A549 (cell line): ENCODE measurements around the gene EZH1. TPM values are rescaled to one million over a fixed set of nuclear protein-coding genes. Genes with fewer than 3 reads are reported as not detected.

Experiments used
- ATAC-seq, 2 experiments: fragments of 200-7000 bp in 1 of 2; fragments of >200 bp in 1 of 2; cut with Nextera tagmentation in 1 of 2; cut with Tn5 transposase in 1 of 2; 3 replicates each; pipeline versions ENCODE4 v1.8.0 to v1.9.1; 2018 to 2020; ENCODE audit warnings: mild to moderate bottlenecking in 1 of 2, moderate library complexity in 1 of 2
- CTCF ChIA-PET: fragments of 300-600 bp; sonication (Branson Sonifier 250); formaldehyde crosslinking; extraction: SDS; loops from one replicate; lab custom pipeline; 2021; ENCODE audit warnings: antibody characterized with exemption, inconsistent platforms; lab: Yijun Ruan, JAX
- POLR2A ChIA-PET: fragments of 350-600 bp; formaldehyde crosslinking; extraction: SDS; loops from one replicate; lab custom pipeline; 2021; ENCODE audit warnings: antibody characterized with exemption, inconsistent platforms; lab: Yijun Ruan, JAX
- DNase-seq, 2 experiments: peaks; one replicate each; pipeline versions ENCODE4 v3.0.0 to v3.0.0-alpha.2; 2011 to 2016; ENCODE audit warnings: low read depth in 1 of 2, low spot score in 1 of 2
- FAIRE-seq: peaks from 2 replicates; lab custom pipeline; 2011; peaks lifted over from hg19 to GRCh38; lab: Jason Lieb, UNC
- H3K27ac ChIP-seq, 2 experiments: fragments of >200 bp; sonication (Bioruptor Twin); formaldehyde crosslinking; 3 replicates each; pipeline ENCODE4 v1.5.1; 2016 to 2017
- H3K4me1 ChIP-seq: fragments of >200 bp; sonication (Bioruptor Twin); formaldehyde crosslinking; 3 replicates; pipeline ENCODE4 v1.6.1; 2016
- H3K4me2 ChIP-seq: fragments of >200 bp; sonication (Bioruptor Twin); formaldehyde crosslinking; 3 replicates; pipeline ENCODE4 v1.6.1; 2016
- H3K4me3 ChIP-seq: fragments of >200 bp; sonication (Bioruptor Twin); formaldehyde crosslinking; 3 replicates; pipeline ENCODE4 v1.5.1; 2016
- H3K9me3 ChIP-seq: fragments of >200 bp; sonication (Bioruptor Twin); formaldehyde crosslinking; 3 replicates; pipeline ENCODE4 v1.6.1; 2016
- BHLHE40 ChIP-seq: IDR thresholded peaks from 2 replicates; pipeline ENCODE4 v1.6.1; 2012; ENCODE audit warnings: low read depth, low read length, inconsistent platforms
- EHF ChIP-seq: fragments of 250-450 bp; sonication (Bioruptor Pico); IDR thresholded peaks from 2 replicates; pipeline ENCODE4 v1.5.0; 2020; ENCODE audit warnings: mild to moderate bottlenecking
- EHMT2 ChIP-seq: fragments of 200-600 bp; sonication (generic); IDR thresholded peaks from 2 replicates; pipeline ENCODE4 v1.6.1; 2016; ENCODE audit warnings: antibody characterized with exemption, low read depth, mild to moderate bottlenecking, moderate library complexity
- ELK1 ChIP-seq: fragments of 150-350 bp; IDR thresholded peaks from 2 replicates; pipeline ENCODE4 v1.6.1; 2014; ENCODE audit warnings: low read depth, mild to moderate bottlenecking, low read length
- EP300 ChIP-seq, 2 experiments: fragments of >200 bp; sonication (Bioruptor Twin); formaldehyde crosslinking; IDR thresholded peaks; 2 replicates in 1 of 2; 3 replicates in 1 of 2; pipeline ENCODE4 v1.6.1; 2016 to 2017
- FOSL2 ChIP-seq, 2 experiments: fragments of 450-650 bp in 1 of 2; fragments of >200 bp in 1 of 2; sonication (Bioruptor Twin) in 1 of 2; formaldehyde crosslinking; IDR thresholded peaks; 2 replicates each; pipeline versions ENCODE4 v1.5.0 to v1.6.1; 2016 to 2020; ENCODE audit warnings: mild to moderate bottlenecking in 1 of 2, moderate library complexity in 1 of 2
- HDAC2 ChIP-seq: fragments of 200-600 bp; sonication (generic); IDR thresholded peaks from 2 replicates; pipeline ENCODE4 v1.6.1; 2016
- HES2 ChIP-seq: fragments of >200 bp; sonication (Bioruptor Twin); formaldehyde crosslinking; IDR thresholded peaks from 2 replicates; pipeline ENCODE4 v1.6.1; 2016
- KDM1A ChIP-seq: fragments of 200-600 bp; sonication (generic); IDR thresholded peaks from 2 replicates; pipeline ENCODE4 v1.6.1; 2016; ENCODE audit warnings: low read depth, mild to moderate bottlenecking
- NPAS2 ChIP-seq: fragments of 250-450 bp; sonication (Bioruptor Pico); IDR thresholded peaks from 2 replicates; pipeline ENCODE4 v1.8.0; 2022; ENCODE audit warnings: mild to moderate bottlenecking, moderate library complexity, borderline replicate concordance
- PBX3 ChIP-seq: IDR thresholded peaks from 2 replicates; pipeline ENCODE4 v1.6.1; 2012
- POLR2A ChIP-seq: IDR thresholded peaks from 2 replicates; pipeline ENCODE4 v1.6.1; 2012; ENCODE audit warnings: mild to moderate bottlenecking, low read length
- RARB ChIP-seq: fragments of 250-450 bp; sonication (Bioruptor Pico); IDR thresholded peaks from 2 replicates; pipeline ENCODE4 v1.8.0; 2021; ENCODE audit warnings: mild to moderate bottlenecking, moderate library complexity
- SMC3 ChIP-seq: fragments of >200 bp; sonication (Bioruptor Twin); formaldehyde crosslinking; IDR thresholded peaks from 3 replicates; pipeline ENCODE4 v1.6.1; 2018; ENCODE audit warnings: inconsistent platforms
- USF2 ChIP-seq: fragments of 450-650 bp; IDR thresholded peaks from 2 replicates; pipeline ENCODE4 v1.6.1; 2014; ENCODE audit warnings: antibody characterized with exemption
- ZFP36 ChIP-seq: fragments of 450-650 bp; IDR thresholded peaks from 2 replicates; pipeline ENCODE4 v1.6.1; 2014; ENCODE audit warnings: borderline replicate concordance; ENCODE audit not compliant: partially characterized antibody
- ZSCAN20 ChIP-seq: fragments of 250-450 bp; sonication (Bioruptor Pico); IDR thresholded peaks from 2 replicates; pipeline ENCODE4 v1.8.0; 2022; ENCODE audit warnings: mild to moderate bottlenecking, moderate library complexity
- WGBS: methylation state at CpG from one replicate; pipeline ENCODE4 v1.1.6; 2017; ENCODE audit errors: missing lambda C conversion rate; 5-methylcytosine and 5-hydroxymethylcytosine counted together
- polyA plus RNA-seq, 4 experiments: library from polyadenylated mRNA; depleted of rRNA in 3 of 4; stranded (reverse); fragments of >200 nt; fragmentation: RNase III in 1 of 4; extraction: RNeasy Plus Mini Kit Qiagen cat#74134 plus additional on column Dnase treatment in 1 of 4; gene quantifications; 2 replicates in 3 of 4; 3 replicates in 1 of 4; pipeline ENCODE4 v1.2.3, GENCODE V29; 2011 to 2017

EZH1 gene
- polyA plus RNA-seq, 2 of the 4 experiments (the other 2 are of a cell fraction) = 20.1 to 41.1 TPM

- DNase-seq (no peak), FAIRE-seq (no peak), ATAC-seq (no peak)
- ChIA-PET POLR2A (interaction anchor here (1.0 to 1.6 kb wide), 3 partner anchors 11 to 249 kb away, joined by 3 to 4 read pairs (median 3); partner anchors contain the start of genes BECN1 and RAMP2), CTCF (interaction anchor here (0.6 to 8.9 kb wide), 13 partner anchors 10 to 188 kb away, joined by 3 to 114 read pairs (median 3); partner anchors contain the start of genes BECN1, CNTD1, COA3 and RAMP2)
- no peaks in the 10 kb centered on the region for H3K4me1 ChIP-seq
- H3K27ac ChIP-seq = no peak overlapping the region
- WGBS = 64% methylated on average over 11 of the region's 11 CpGs
- H3K4me3 ChIP-seq = no peak overlapping the region
- TF ChIP-seq SMC3 = no peak
- TF ChIP-seq ZFP36 = no peak
- TF ChIP-seq FOSL2 (IDR thresholded peaks at IDR 0.05) = no peak
- no peak for TF ChIP-seq FOSL2 (CRISPR knock-in tag; IDR thresholded peaks at IDR 0.05)
- no peak for TF ChIP-seq EHF
- no peak for TF ChIP-seq PBX3
- TF ChIP-seq RARB (CRISPR knock-in tag) = no peak
- no peak for TF ChIP-seq HDAC2
- no peak for TF ChIP-seq KDM1A
- no peak for TF ChIP-seq EP300 (IDR thresholded peaks at IDR 0.05)
- H3K4me2 ChIP-seq = no peak overlapping the region
- H3K9me3 ChIP-seq = peaks cover 7% of the 10 kb centered on the region; the same call in 1 of the 3 replicates
Measured at GRCh38 chr17:42748908-42749798, 4.3 kb upstream of the EZH1 start.

DNA sequence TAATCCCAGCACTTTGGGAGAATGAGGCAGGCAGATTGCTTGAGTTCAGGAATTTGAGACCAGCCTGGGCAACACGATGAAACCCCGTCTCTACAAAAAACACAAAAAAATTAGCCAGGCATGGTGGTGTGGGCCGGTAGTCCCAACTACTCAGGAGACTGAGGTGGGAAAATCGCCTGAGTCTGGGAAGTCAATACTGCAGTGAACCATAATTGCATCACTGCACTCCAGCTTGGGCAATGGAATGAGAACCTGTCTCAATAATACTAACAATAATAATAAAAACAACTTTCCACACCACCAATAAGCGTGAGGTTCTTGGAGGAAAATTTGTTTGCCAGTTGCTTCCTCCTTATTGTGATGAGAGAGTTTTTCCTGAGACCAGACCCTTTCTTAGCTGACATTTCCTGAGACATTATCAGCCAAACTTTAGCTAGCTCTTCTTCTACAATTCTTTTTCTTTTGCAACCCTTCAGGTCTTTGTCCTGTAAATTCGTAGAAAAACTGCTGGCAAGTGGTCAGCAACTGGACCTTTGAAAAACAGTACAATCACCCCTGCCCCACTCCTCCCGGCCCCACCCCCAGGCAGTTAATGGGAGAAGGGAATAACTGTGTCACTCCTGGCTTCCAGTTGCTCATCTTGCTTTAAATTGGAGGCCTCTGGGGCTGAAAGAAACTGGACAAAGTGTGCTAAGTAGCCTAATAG lies 3.5 kb upstream of the EZH1 start:
- 53% methylated on average over 7 of the region's 7 CpGs for WGBS
- Histone ChIP-seq H3K4me1 (peaks cover 7% of the 10 kb centered on the region; the same call in 2 of the 3 replicates), H3K9me3 (peaks cover 7% of the 10 kb centered on the region; the same call in 1 of the 3 replicates), H3K27ac (no peak overlapping the region), H3K4me2 (no peak overlapping the region), H3K4me3 (no peak overlapping the region)
- POLR2A ChIA-PET = interaction anchor here (1.0 to 1.6 kb wide), 2 partner anchors 12 to 76 kb away, joined by 3 to 4 read pairs; partner anchors contain the start of genes BECN1 and RAMP2
- TF ChIP-seq ELK1 (no peak), ZFP36 (no peak), ZSCAN20 (CRISPR knock-in tag) (no peak), USF2 (no peak), HES2 (no peak), FOSL2 (IDR thresholded peaks at IDR 0.05) (no peak), FOSL2 (CRISPR knock-in tag; IDR thresholded peaks at IDR 0.05) (no peak), NPAS2 (CRISPR knock-in tag) (no peak), EHMT2 (no peak), BHLHE40 (no peak), POLR2A (no peak)
- ATAC-seq (no peak), FAIRE-seq (no peak), DNase-seq (no peak)
- CTCF ChIA-PET = interaction anchor here (0.6 to 8.9 kb wide), 10 partner anchors 9 to 130 kb away, joined by 3 to 114 read pairs (median 4); partner anchors contain the start of genes BECN1, CNTD1, COA3 and RAMP2
